ENCODE measurements around the gene MUC7. TPM values are rescaled to one million over a fixed set of nuclear protein-coding genes. Genes with fewer than 3 reads are reported as not detected.

Gene MUC7
- total RNA-seq, 8 experiments from 2014 or later, result 0.20 to 1.3 (median 0.44) TPM; not detected in 2

- WGBS, 10 experiments, result 0 to 16% (median 5%) methylated on average over 1 to 7 of the region's 7 CpGs
- H3K4me3 ChIP-seq, result no peak overlapping the region
- in situ Hi-C loops (cut with MboI; ENCODE audit: low pct_unique_long_range_greater_than_20kb in 2 of 9, low sequenced_read_pairs in 9 of 9, unreplicated experiment in 9 of 9), result loop anchor here in 5 of 9 experiments (25.0 kb wide), 3 partner anchors 593 to 818 kb away; no protein-coding TSS in a partner anchor
Observed at GRCh38 chr4:70505151-70505748, 33.3 kb downstream of the MUC7 start.

GRCh38 chr4:70508801-70509200 is 36.8 kb downstream of the MUC7 start:
- 0 to 59% (median 25%) methylated on average over 1 of the region's 1 CpG; no CpG with 5 or more reads in 2 of the 10 experiments for WGBS, 10 experiments
- H3K27ac ChIP-seq, result no peak overlapping the region
- no peaks in the 10 kb centered on the region for H3K4me1 ChIP-seq (replicated peaks in 1 of 2)
- no peak for ATAC-seq (replicated peaks in 6 of 8)
- in situ Hi-C loops (cut with MboI; ENCODE audit: low pct_unique_long_range_greater_than_20kb in 2 of 9, low sequenced_read_pairs in 9 of 9, unreplicated experiment in 9 of 9), result loop anchor here in 5 of 9 experiments (25.0 kb wide), 3 partner anchors 596 to 822 kb away; no protein-coding TSS in a partner anchor
- H3K4me3 ChIP-seq, result no peak overlapping the region

More at GRCh38 chr4:70505151-70505748, 33.3 kb downstream of the MUC7 start:
- Histone ChIP-seq H3K27ac (no peak overlapping the region), H3K4me1 (replicated peaks in 1 of 2) (no peaks in the 10 kb centered on the region)
- ATAC-seq (replicated peaks in 6 of 8), result peak in 4 of 8 experiments; percentile 58 to 81 (median 76)

GRCh38 chr4:70511365-70511764 is 39.4 kb downstream of the MUC7 start:
- in situ Hi-C loops (cut with MboI; ENCODE audit: low pct_unique_long_range_greater_than_20kb in 2 of 9, low sequenced_read_pairs in 9 of 9, unreplicated experiment in 9 of 9), result loop anchor here in 5 of 9 experiments (25.0 kb wide), 3 partner anchors 599 to 824 kb away; no protein-coding TSS in a partner anchor

GRCh38 chr4:70515367-70516250 is 43.6 kb downstream of the MUC7 start:
- Histone ChIP-seq H3K4me1 (replicated peaks in 1 of 2) (no peaks in the 10 kb centered on the region), H3K27ac (no peak overlapping the region), H3K4me3 (no peak overlapping the region)
- peak in 2 of 8 experiments; percentile 25 to 52 for ATAC-seq (replicated peaks in 6 of 8)
- 29 to 100% (median 75%) methylated on average over 1 to 4 of the region's 4 CpGs for WGBS, 10 experiments
- in situ Hi-C loops (cut with MboI; ENCODE audit: low pct_unique_long_range_greater_than_20kb in 2 of 9, low sequenced_read_pairs in 9 of 9, unreplicated experiment in 9 of 9), result loop anchor here in 5 of 9 experiments (25.0 kb wide), 3 partner anchors 603 to 828 kb away; no protein-coding TSS in a partner anchor

More at GRCh38 chr4:70511365-70511764, 39.4 kb downstream of the MUC7 start:
- peak in 2 of 8 experiments; percentile 32 to 39 for ATAC-seq (replicated peaks in 6 of 8)
- Histone ChIP-seq H3K4me3 (no peak overlapping the region), H3K27ac (no peak overlapping the region), H3K4me1 (replicated peaks in 1 of 2) (no peaks in the 10 kb centered on the region)
- 39 to 100% (median 93%) methylated on average over 2 to 3 of the region's 3 CpGs; no CpG with 5 or more reads in 4 of the 10 experiments for WGBS, 10 experiments

- no peaks in the 10 kb centered on the region for H3K4me1 ChIP-seq (replicated peaks in 1 of 2)
- WGBS, 10 experiments, result 0 to 81% (median 66%) methylated on average over 2 of the region's 2 CpGs
- H3K27ac ChIP-seq, result no peak within 1 kb of the TSS
- H3K4me3 ChIP-seq, result no peak within 1 kb of the TSS
- in situ Hi-C loops (cut with MboI; ENCODE audit: low pct_unique_long_range_greater_than_20kb in 2 of 9, low sequenced_read_pairs in 9 of 9, unreplicated experiment in 9 of 9), result loop anchor here in 5 of 9 experiments (25.0 kb wide), 3 partner anchors 606 to 831 kb away; no protein-coding TSS in a partner anchor
- ATAC-seq (replicated peaks in 6 of 8), result no peak
Observed at GRCh38 chr4:70518269-70518668, 46.3 kb downstream of the MUC7 start, which contains the start of gene AMTN. Gene AMTN, plus strand, starts transcription at chr4:70518569. Its CDS starts 209 bp downstream, at chr4:70518778.

GRCh38 chr4:70518716-70519115 is 46.7 kb downstream of the MUC7 start:
- Histone ChIP-seq H3K4me3 (no peak overlapping the region), H3K4me1 (replicated peaks in 1 of 2) (no peaks in the 10 kb centered on the region), H3K27ac (no peak overlapping the region)
- no peak for ATAC-seq (replicated peaks in 6 of 8)
- in situ Hi-C loops (cut with MboI; ENCODE audit: low pct_unique_long_range_greater_than_20kb in 2 of 9, low sequenced_read_pairs in 9 of 9, unreplicated experiment in 9 of 9), result loop anchor here in 5 of 9 experiments (25.0 kb wide), 3 partner anchors 606 to 831 kb away; no protein-coding TSS in a partner anchor
- 0 to 95% (median 60%) methylated on average over 1 to 3 of the region's 3 CpGs for WGBS, 10 experiments

GRCh38 chr4:70522626-70523025 is 50.6 kb downstream of the MUC7 start:
- 40 to 91% (median 81%) methylated on average over 5 to 7 of the region's 7 CpGs for WGBS, 10 experiments
- no peak for ATAC-seq (replicated peaks in 6 of 8)

GRCh38 chr4:70530997-70531396 is 59.0 kb downstream of the MUC7 start:
- no peaks in the 10 kb centered on the region for H3K4me1 ChIP-seq (replicated peaks in 1 of 2)
- ATAC-seq (replicated peaks in 6 of 8), result no peak
- no peak overlapping the region for H3K27ac ChIP-seq
- no peak overlapping the region for H3K4me3 ChIP-seq
- in situ Hi-C loops (cut with MboI; ENCODE audit: low pct_unique_long_range_greater_than_20kb in 2 of 9, low sequenced_read_pairs in 9 of 9, unreplicated experiment in 9 of 9), result loop anchor here in 1 of 9 experiments (25.0 kb wide), 1 partner anchor 844 kb away; no protein-coding TSS in a partner anchor
- WGBS, 10 experiments, result 7 to 100% (median 75%) methylated on average over 1 to 4 of the region's 5 CpGs; no CpG with 5 or more reads in 4 of the 10 experiments

More at GRCh38 chr4:70522626-70523025, 50.6 kb downstream of the MUC7 start:
- in situ Hi-C loops (cut with MboI; ENCODE audit: low pct_unique_long_range_greater_than_20kb in 2 of 9, low sequenced_read_pairs in 9 of 9, unreplicated experiment in 9 of 9), result loop anchor here in 5 of 9 experiments (25.0 kb wide), 3 partner anchors 610 to 835 kb away; no protein-coding TSS in a partner anchor
- no peaks in the 10 kb centered on the region for H3K4me1 ChIP-seq (replicated peaks in 1 of 2)
- H3K27ac ChIP-seq, result no peak overlapping the region
- no peak overlapping the region for H3K4me3 ChIP-seq

- H3K4me1 ChIP-seq (replicated peaks in 1 of 2), result no peaks in the 10 kb centered on the region
- in situ Hi-C loops (cut with MboI; ENCODE audit: low pct_unique_long_range_greater_than_20kb in 2 of 9, low sequenced_read_pairs in 9 of 9, unreplicated experiment in 9 of 9), result loop anchor here in 1 of 9 experiments (25.0 kb wide), 1 partner anchor 845 kb away; no protein-coding TSS in a partner anchor
- no peak overlapping the region for H3K4me3 ChIP-seq
- 22 to 91% (median 64%) methylated on average over 1 to 2 of the region's 2 CpGs; no CpG with 5 or more reads in 3 of the 10 experiments for WGBS, 10 experiments
- no peak overlapping the region for H3K27ac ChIP-seq
- ATAC-seq (replicated peaks in 6 of 8), result no peak
Observed at GRCh38 chr4:70531981-70532380, 60.0 kb downstream of the MUC7 start.

Other genes with a start within 250 kb of the MUC7 start
- 100 to 1,000 TPM in 1 of 8 experiments, 10 to 100 TPM in 2, not detected in 5; 12.8 to 113 (median 93.4) TPM for gene FDCSP, start 246.1 kb upstream of the MUC7 start, total RNA-seq
- gene CSN3, start 229.6 kb upstream of the MUC7 start, total RNA-seq, result 1 to 10 TPM in 1 of 8 experiments, under 1 TPM in 1, not detected in 6; 0.52 to 1.2 TPM
- gene CABS1, start 137.2 kb upstream of the MUC7 start, total RNA-seq, result 1 to 10 TPM in 1 of 8 experiments, under 1 TPM in 2, not detected in 5; 0.13 to 1.3 (median 0.43) TPM
- 1 to 10 TPM in 1 of 8 experiments, under 1 TPM in 2, not detected in 5; 0.80 to 1.2 (median 0.97) TPM for gene SMR3A, start 111.4 kb upstream of the MUC7 start, total RNA-seq
- gene SMR3B, start 89.1 kb upstream of the MUC7 start, total RNA-seq, result 1 to 10 TPM in 1 of 8 experiments, under 1 TPM in 3, not detected in 4; 0.32 to 1.8 (median 0.63) TPM
- 1 to 10 TPM in 1 of 8 experiments, under 1 TPM in 3, not detected in 4; 0.41 to 2.5 (median 0.51) TPM for gene OPRPN, start 74.3 kb upstream of the MUC7 start, total RNA-seq
- gene AMTN, start 46.4 kb downstream of the MUC7 start, total RNA-seq, result 10 to 100 TPM in 1 of 8 experiments, 1 to 10 TPM in 1, under 1 TPM in 1, not detected in 5; 0.46 to 55.5 (median 2.6) TPM
- under 1 TPM in 4 of 8 experiments, not detected in 4; 0.14 to 0.28 (median 0.19) TPM for gene AMBN, start 120.1 kb downstream of the MUC7 start, total RNA-seq
- under 1 TPM in 6 of 8 experiments, not detected in 2; 0.05 to 0.33 (median 0.14) TPM for gene ENAM, start 156.5 kb downstream of the MUC7 start, total RNA-seq
- not detected for gene JCHAIN, start 194.3 kb downstream of the MUC7 start, total RNA-seq
- gene UTP3, start 216.3 kb downstream of the MUC7 start, total RNA-seq, result 10 to 100 TPM; 16.0 to 47.3 (median 27.0) TPM
- gene RUFY3, start 249.8 kb downstream of the MUC7 start, total RNA-seq, result 100 to 1,000 TPM in 5 of 8 experiments, 10 to 100 TPM in 3; 34.1 to 227 (median 185) TPM